NOMO-1 treated with dmso at 0.1 percent for 144 hours (cell line): ENCODE measurements around the gene FHOD3.

Experiments used
- DNase-seq: peaks from one replicate; lab custom pipeline; 2025; ENCODE audit not compliant: unreplicated experiment; lab: John Stamatoyannopoulos, UW

FHOD3 gene

GRCh38 chr18:36613810-36614209, 316.3 kb downstream of the FHOD3 start:
- DNase-seq: no peak

- no peak for DNase-seq
Measured at GRCh38 chr18:36620788-36621187, 323.3 kb downstream of the FHOD3 start.

- DNase-seq: no peak
Measured at GRCh38 chr18:36622610-36623009, 325.1 kb downstream of the FHOD3 start.

GRCh38 chr18:36623091-36623490, 325.6 kb downstream of the FHOD3 start:
- no peak for DNase-seq

- no peak for DNase-seq
Measured at GRCh38 chr18:36623681-36624190, 326.2 kb downstream of the FHOD3 start.

GRCh38 chr18:36624451-36625167, 327.1 kb downstream of the FHOD3 start:
- no peak for DNase-seq

GRCh38 chr18:36625386-36625785, 327.9 kb downstream of the FHOD3 start:
- DNase-seq: no peak

GRCh38 chr18:36627637-36628036, 330.1 kb downstream of the FHOD3 start:
- no peak for DNase-seq

GRCh38 chr18:36628435-36629137, 331.1 kb downstream of the FHOD3 start:
- DNase-seq: no peak

GRCh38 chr18:36629138-36629530, 331.6 kb downstream of the FHOD3 start:
- no peak for DNase-seq

- no peak for DNase-seq
Measured at GRCh38 chr18:36629836-36630235, 332.3 kb downstream of the FHOD3 start.

- no peak for DNase-seq
Measured at GRCh38 chr18:36630917-36631316, 333.4 kb downstream of the FHOD3 start.

- DNase-seq: no peak
Measured at GRCh38 chr18:36633961-36634412, 336.5 kb downstream of the FHOD3 start.

- DNase-seq: no peak
Measured at GRCh38 chr18:36634573-36635216, 337.2 kb downstream of the FHOD3 start.

- DNase-seq: no peak
Measured at GRCh38 chr18:36635414-36636096, 338.0 kb downstream of the FHOD3 start.

- peak; percentile 4 for DNase-seq
Measured at GRCh38 chr18:36636237-36636817, 338.8 kb downstream of the FHOD3 start.

GRCh38 chr18:36638224-36638623, 340.7 kb downstream of the FHOD3 start:
- DNase-seq: no peak

- DNase-seq: no peak
Measured at GRCh38 chr18:36640021-36640952, 342.8 kb downstream of the FHOD3 start.

GRCh38 chr18:36643061-36643460, 345.5 kb downstream of the FHOD3 start:
- DNase-seq: no peak

GRCh38 chr18:36648803-36649202, 351.3 kb downstream of the FHOD3 start:
- no peak for DNase-seq
